GM12878 (cell line): Measurements from ENCODE around the gene NUAK1. TPM values are rescaled to one million over a fixed set of nuclear protein-coding genes. Genes with fewer than 3 reads are reported as not detected.

Experiments
- ATAC-seq: fragments of 200-7000 bp; cut with Tn5 transposase; 3 replicates; pipeline ENCODE4 v1.9.1; 2020; ENCODE audit warnings: mild to moderate bottlenecking, moderate library complexity
- BruUV-seq: library from RNA; stranded (reverse); fragments of 400-500 nt; replicated peaks from 2 replicates; lab custom pipeline; 2021; lab: Mats Ljungman, UMichigan
- CTCF ChIA-PET: fragments of 300-600 bp; sonication (Branson Sonifier 250); formaldehyde crosslinking; extraction: SDS; loops from one replicate; lab custom pipeline; 2021; ENCODE audit warnings: inconsistent platforms; lab: Yijun Ruan, JAX
- POLR2A ChIA-PET: fragments of 350-600 bp; formaldehyde crosslinking; extraction: SDS; loops from one replicate; lab custom pipeline; 2021; ENCODE audit warnings: inconsistent platforms; lab: Charles Lee
- RAD21 ChIA-PET: fragments of 300-600 bp; sonication (Branson Sonifier 250); formaldehyde crosslinking; loops from one replicate; lab custom pipeline; 2023; ENCODE audit warnings: antibody characterized with exemption; ENCODE audit not compliant: unreplicated experiment; lab: Charles Lee
- SMC1A ChIA-PET: fragments of 300-600 bp; sonication (Branson Sonifier 250); formaldehyde crosslinking; loops from one replicate; lab custom pipeline; 2023; ENCODE audit not compliant: unreplicated experiment, uncharacterized antibody; lab: Charles Lee
- DNase-seq: peaks from one replicate; pipeline ENCODE4 v3.0.0-alpha.2; 2011; ENCODE audit warnings: low read depth, low spot score
- FAIRE-seq: peaks from 3 replicates; lab custom pipeline; 2011; peaks lifted over from hg19 to GRCh38; lab: Jason Lieb, UNC
- H2AFZ ChIP-seq: 2 replicates; pipeline ENCODE4 v1.6.0; 2011; ENCODE audit warnings: low read depth, low read length, control low read depth; ENCODE audit not compliant: control insufficient read depth
- H3K27ac ChIP-seq: 2 replicates; pipeline ENCODE4 v1.5.1; 2011; ENCODE audit warnings: control low read depth; ENCODE audit not compliant: control insufficient read depth, insufficient read depth
- H3K27me3 ChIP-seq, 2 experiments: replicated peaks in 1 of 2; 2 replicates each; pipeline versions ENCODE4 v1.6.0 to v1.6.1; 2011; ENCODE audit warnings: low read length in 1 of 2; ENCODE audit not compliant: control insufficient read depth in 2 of 2, insufficient read depth in 2 of 2
- H3K36me3 ChIP-seq, 2 experiments: 2 replicates each; pipeline ENCODE4 v1.5.1; 2011; ENCODE audit warnings: low read length in 1 of 2; ENCODE audit not compliant: control insufficient read depth in 2 of 2, insufficient read depth in 2 of 2
- H3K4me1 ChIP-seq: 2 replicates; pipeline ENCODE4 v1.6.1; 2011; ENCODE audit warnings: mild to moderate bottlenecking, low read length, moderate library complexity, mixed read lengths; ENCODE audit not compliant: control insufficient read depth, insufficient read depth
- H3K4me2 ChIP-seq: 2 replicates; pipeline ENCODE4 v1.6.0; 2011; ENCODE audit warnings: control low read depth; ENCODE audit not compliant: control insufficient read depth, insufficient read depth
- H3K4me3 ChIP-seq: fragments of 200-600 bp; sonication (generic); 2 replicates; pipeline ENCODE4 v1.5.1; 2016
- H3K79me2 ChIP-seq: 2 replicates; pipeline ENCODE4 v1.6.0; 2011; ENCODE audit warnings: low read length; ENCODE audit not compliant: control insufficient read depth, insufficient read depth
- H3K9ac ChIP-seq: 2 replicates; pipeline ENCODE4 v1.8.0; 2011; ENCODE audit warnings: low read length, control low read depth, mixed read lengths; ENCODE audit not compliant: control insufficient read depth, insufficient read depth
- H3K9me3 ChIP-seq: replicated peaks from 3 replicates; pipeline ENCODE4 v1.5.1; 2011; ENCODE audit warnings: mild to moderate bottlenecking, low read length; ENCODE audit not compliant: control insufficient read depth, insufficient read depth
- H4K20me1 ChIP-seq: 2 replicates; pipeline ENCODE4 v1.6.0; 2011; ENCODE audit not compliant: control insufficient read depth, insufficient read depth
- CBX5 ChIP-seq: sonication (generic); IDR thresholded peaks from 2 replicates; pipeline ENCODE4 v1.6.1; 2016; ENCODE audit warnings: low read depth, moderate library complexity, mild to moderate bottlenecking, inconsistent platforms
- E4F1 ChIP-seq: fragments of 450-650 bp; IDR thresholded peaks from 2 replicates; pipeline ENCODE4 v1.6.1; 2018; ENCODE audit warnings: borderline replicate concordance, mild to moderate bottlenecking; ENCODE audit not compliant: partially characterized antibody
- EED ChIP-seq: sonication (generic); IDR thresholded peaks from 2 replicates; pipeline ENCODE4 v1.6.1; 2016; ENCODE audit warnings: antibody characterized with exemption, low read depth
- KLF5 ChIP-seq: fragments of 450-650 bp; IDR thresholded peaks from 2 replicates; pipeline ENCODE4 v1.6.1; 2014; ENCODE audit warnings: mild to moderate bottlenecking; ENCODE audit not compliant: partially characterized antibody
- MTA3 ChIP-seq: IDR thresholded peaks from 2 replicates; pipeline ENCODE4 v1.6.1; 2012; ENCODE audit warnings: low read length, inconsistent platforms, borderline replicate concordance
- POLR2AphosphoS5 ChIP-seq: IDR thresholded peaks from 2 replicates; pipeline ENCODE4 v1.6.1; 2011; ENCODE audit warnings: mild to moderate bottlenecking, low read length, inconsistent platforms
- SKIL ChIP-seq: fragments of 450-650 bp; IDR thresholded peaks from 2 replicates; pipeline ENCODE4 v1.6.1; 2017; ENCODE audit warnings: mild to moderate bottlenecking, low read depth, inconsistent platforms; ENCODE audit not compliant: poor library complexity, severe bottlenecking
- ZBED1 ChIP-seq: IDR thresholded peaks from 2 replicates; pipeline ENCODE4 v1.6.1; 2016; ENCODE audit warnings: borderline replicate concordance
- WGBS: methylation state at CpG from one replicate; pipeline ENCODE4 v1.1.6; 2016; ENCODE audit warnings: low lambda C conversion rate; ENCODE audit not compliant: insufficient replicate concordance, insufficient coverage; ENCODE audit errors: missing lambda C conversion rate; 5-methylcytosine and 5-hydroxymethylcytosine counted together
- in situ Hi-C: fragments of 300-500 bp; cut with MboI; formaldehyde crosslinking; loops from 9 replicates; pipeline ENCODE4 v1.14.3; 2018; ENCODE audit warnings: mixed read lengths
- intact Hi-C: fragments of 100-400 bp; cut with micrococcal nuclease; formaldehyde crosslinking; loops from one replicate; pipeline ENCODE4 v1.14.2; 2022; ENCODE audit not compliant: unreplicated experiment
- polyA plus RNA-seq, 11 experiments: library from polyadenylated mRNA; depleted of rRNA in 4 of 11; unstranded in 6 of 11; stranded (reverse) in 5 of 11; fragments of >200 nt; fragmentation: Nextera tagmentation in 4 of 11; fragmentation: Illumina TruSeq in 1 of 11; extraction: Ambion mirVana in 4 of 11; extraction: Trizol in 1 of 11; gene quantifications; 1 replicate in 1 of 11; 2 replicates in 10 of 11; pipeline versions ENCODE4 v1.2.1 to v1.2.3, GENCODE V29; 2011 to 2016; ENCODE audit warnings: inconsistent platforms in 2 of 11, missing spikeins in 2 of 11, low read depth in 1 of 11
- total RNA-seq, 4 experiments: library from RNA; depleted of rRNA in 3 of 4; stranded (reverse); fragments of >200 nt in 3 of 4; fragmentation: Illumina TruSeq in 1 of 4; extraction: Trizol in 1 of 4; gene quantifications; 2 replicates each; pipeline versions ENCODE4 v1.2.1 to v1.2.3, GENCODE V29; 2013 to 2021

The NUAK1 gene
- total and polyA plus RNA-seq, 10 of the 15 experiments (the other 5 are each of a cell fraction or from before 2014, with no cell fraction given): 0.03 to 0.42 (median 0.08) TPM; not detected in 2

- intact Hi-C loops: loop anchor here (10.0 kb wide), 1 partner anchor 180 kb away; no protein-coding TSS in a partner anchor
- no peaks in the 10 kb centered on the region for H4K20me1 ChIP-seq
- no peaks in the 10 kb centered on the region for H3K79me2 ChIP-seq
- no TSS peak for BruUV-seq
- ChIA-PET POLR2A (no interaction called here), SMC1A (interaction anchor here (1.2 to 4.2 kb wide), 7 partner anchors 9 to 714 kb away, joined by 3 to 48 read pairs (median 4); no protein-coding TSS in a partner anchor), RAD21 (interaction anchor here (0.6 to 2.3 kb wide), 4 partner anchors 22 to 714 kb away, joined by 3 to 17 read pairs (median 4); no protein-coding TSS in a partner anchor), CTCF (interaction anchor here (0.7 to 5.4 kb wide), 9 partner anchors 9 to 716 kb away, joined by 3 to 84 read pairs (median 4); no protein-coding TSS in a partner anchor)
- WGBS: 36% methylated on average over 6 of the region's 6 CpGs
- no peak overlapping the region for H3K4me3 ChIP-seq
- in situ Hi-C loops: no loop called here
- ATAC-seq (no peak), FAIRE-seq (no peak)
- H2AFZ ChIP-seq: no peak overlapping the region
- no peak overlapping the region for H3K27ac ChIP-seq
- H3K36me3 ChIP-seq: no peaks in the 10 kb centered on the region
- peaks cover 7 to 17% of the 10 kb centered on the region in 2 experiments for H3K27me3 ChIP-seq
- no peaks in the 10 kb centered on the region for H3K9me3 ChIP-seq
- no peaks in the 10 kb centered on the region for H3K4me1 ChIP-seq
- TF ChIP-seq MTA3 (no peak), ZBED1 (no peak), POLR2AphosphoS5 (no peak), SKIL (no peak), CBX5 (no peak), E4F1 (no peak), KLF5 (no peak), EED (no peak)
- TF ChIP-seq, all 136 proteins: peak for 0
- Histone ChIP-seq H3K4me2 (no peak overlapping the region), H3K9ac (no peak overlapping the region)
- no peak for DNase-seq
Observed at GRCh38 chr12:106135075-106135474, 3.7 kb downstream of the NUAK1 start.
